ENCODE data around the gene WASHC3. TPM values are rescaled to one million over a fixed set of nuclear protein-coding genes. Genes with fewer than 3 reads are reported as not detected.

Gene WASHC3
- total RNA-seq, 1 donor from 2014 or later, result 34.6 TPM

GRCh38 chr12:102050660-102051430, 10.9 kb downstream of the WASHC3 start:
- intact Hi-C loops (cut with DNase I), result no loop called here
- no peak for TF ChIP-seq CTCF (IDR thresholded peaks at IDR 0.05)
- Histone ChIP-seq H3K9me3 (no peaks in the 10 kb centered on the region), H3K27me3 (no peaks in the 10 kb centered on the region), H3K27ac (no peak overlapping the region), H3K4me3 (no peak overlapping the region), H3K4me1 (peaks cover 5% of the 10 kb centered on the region), H3K36me3 (peaks cover 59% of the 10 kb centered on the region)
- DNase-seq (no peak), ATAC-seq (no peak)

GRCh38 chr12:102043928-102044327, 17.9 kb downstream of the WASHC3 start:
- ATAC-seq, result no peak
- Histone ChIP-seq H3K27me3 (no peaks in the 10 kb centered on the region), H3K4me1 (no peaks in the 10 kb centered on the region), H3K4me3 (no peak overlapping the region), H3K9me3 (no peaks in the 10 kb centered on the region), H3K36me3 (peaks cover 76% of the 10 kb centered on the region), H3K27ac (no peak overlapping the region)
- no peak for TF ChIP-seq CTCF (IDR thresholded peaks at IDR 0.05)
- intact Hi-C loops (cut with DNase I), result no loop called here
- no peak for DNase-seq

- Histone ChIP-seq H3K4me1 (no peaks in the 10 kb centered on the region), H3K27me3 (no peaks in the 10 kb centered on the region), H3K36me3 (peaks cover 60% of the 10 kb centered on the region), H3K4me3 (no peak overlapping the region), H3K9me3 (no peaks in the 10 kb centered on the region), H3K27ac (no peak overlapping the region)
- DNase-seq (no peak), ATAC-seq (no peak)
- intact Hi-C loops (cut with DNase I), result no loop called here
- no peak for TF ChIP-seq CTCF (IDR thresholded peaks at IDR 0.05)
These were observed 27.6 kb downstream of the WASHC3 start for GRCh38 chr12:102033991-102034745.

GRCh38 chr12:102031852-102032251, 29.9 kb downstream of the WASHC3 start:
- Histone ChIP-seq H3K4me3 (no peak overlapping the region), H3K36me3 (peaks cover 38% of the 10 kb centered on the region), H3K9me3 (no peaks in the 10 kb centered on the region), H3K4me1 (no peaks in the 10 kb centered on the region), H3K27ac (no peak overlapping the region), H3K27me3 (no peaks in the 10 kb centered on the region)
- no peak for ATAC-seq
- no peak for TF ChIP-seq CTCF (IDR thresholded peaks at IDR 0.05)
- no peak for DNase-seq
- intact Hi-C loops (cut with DNase I), result no loop called here

- Histone ChIP-seq H3K27ac (no peak overlapping the region), H3K27me3 (no peaks in the 10 kb centered on the region), H3K9me3 (no peaks in the 10 kb centered on the region), H3K4me3 (no peak overlapping the region), H3K36me3 (peaks cover 29% of the 10 kb centered on the region), H3K4me1 (no peaks in the 10 kb centered on the region)
- ATAC-seq (no peak), DNase-seq (no peak)
- intact Hi-C loops (cut with DNase I), result no loop called here
- no peak for TF ChIP-seq CTCF (IDR thresholded peaks at IDR 0.05)
These were observed 32.6 kb downstream of the WASHC3 start for GRCh38 chr12:102029141-102029540.
